VCaP (cell line): Measurements from ENCODE around the gene ANO3.

Source experiments
- H3K27ac ChIP-seq: fragments of 450-650 bp; 2 replicates; pipeline ENCODE4 v1.5.1; 2017
- TF ChIP-seq, protein P1 (sequence below): fragments of 450-650 bp; conservative IDR thresholded peaks from 2 replicates; pipeline ENCODE4 v1.5.1; 2017; ENCODE audit warnings: mild to moderate bottlenecking, moderate library complexity

ANO3 gene

DNA sequence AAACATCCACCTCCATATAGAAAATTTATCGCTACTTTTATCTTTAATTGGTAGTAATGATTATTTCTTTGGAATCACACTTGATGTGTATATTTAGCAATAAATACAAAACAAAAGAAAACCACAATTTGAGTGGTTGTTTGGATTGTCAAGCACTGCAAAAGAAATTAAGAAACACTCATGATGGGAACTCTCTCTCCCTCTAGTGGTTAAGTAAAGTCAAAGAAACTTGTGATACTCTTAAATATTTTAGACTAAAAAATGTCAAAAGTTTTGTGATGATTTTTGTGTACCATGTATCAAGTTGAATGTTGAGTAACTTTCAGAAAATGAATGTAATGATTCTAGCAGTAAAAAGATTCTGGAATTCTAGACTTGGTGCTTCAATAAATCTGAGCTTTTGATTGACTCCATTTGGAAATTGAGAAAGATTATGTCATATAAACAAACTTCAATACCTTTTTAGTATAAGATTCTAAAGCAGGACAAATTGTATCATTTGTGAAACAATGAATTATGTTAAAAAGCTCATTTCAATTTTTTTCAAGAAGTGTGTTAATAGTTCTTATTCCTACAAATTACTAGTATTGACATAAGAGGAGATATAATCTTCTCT is 219.4 kb downstream of the ANO3 start:
- TF ChIP-seq, protein P1, sequence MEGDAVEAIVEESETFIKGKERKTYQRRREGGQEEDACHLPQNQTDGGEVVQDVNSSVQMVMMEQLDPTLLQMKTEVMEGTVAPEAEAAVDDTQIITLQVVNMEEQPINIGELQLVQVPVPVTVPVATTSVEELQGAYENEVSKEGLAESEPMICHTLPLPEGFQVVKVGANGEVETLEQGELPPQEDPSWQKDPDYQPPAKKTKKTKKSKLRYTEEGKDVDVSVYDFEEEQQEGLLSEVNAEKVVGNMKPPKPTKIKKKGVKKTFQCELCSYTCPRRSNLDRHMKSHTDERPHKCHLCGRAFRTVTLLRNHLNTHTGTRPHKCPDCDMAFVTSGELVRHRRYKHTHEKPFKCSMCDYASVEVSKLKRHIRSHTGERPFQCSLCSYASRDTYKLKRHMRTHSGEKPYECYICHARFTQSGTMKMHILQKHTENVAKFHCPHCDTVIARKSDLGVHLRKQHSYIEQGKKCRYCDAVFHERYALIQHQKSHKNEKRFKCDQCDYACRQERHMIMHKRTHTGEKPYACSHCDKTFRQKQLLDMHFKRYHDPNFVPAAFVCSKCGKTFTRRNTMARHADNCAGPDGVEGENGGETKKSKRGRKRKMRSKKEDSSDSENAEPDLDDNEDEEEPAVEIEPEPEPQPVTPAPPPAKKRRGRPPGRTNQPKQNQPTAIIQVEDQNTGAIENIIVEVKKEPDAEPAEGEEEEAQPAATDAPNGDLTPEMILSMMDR: peak; percentile 78

GRCh38 chr11:26553182-26553581 is 221.3 kb downstream of the ANO3 start:
- H3K27ac ChIP-seq: no peak overlapping the region
- TF ChIP-seq, protein P1: no peak

More for the DNA sequence above, 219.4 kb downstream of the ANO3 start:
- H3K27ac ChIP-seq: no peak overlapping the region

GRCh38 chr11:26554455-26554854 is 222.5 kb downstream of the ANO3 start:
- TF ChIP-seq, protein P1: no peak
- H3K27ac ChIP-seq: no peak overlapping the region

DNA sequence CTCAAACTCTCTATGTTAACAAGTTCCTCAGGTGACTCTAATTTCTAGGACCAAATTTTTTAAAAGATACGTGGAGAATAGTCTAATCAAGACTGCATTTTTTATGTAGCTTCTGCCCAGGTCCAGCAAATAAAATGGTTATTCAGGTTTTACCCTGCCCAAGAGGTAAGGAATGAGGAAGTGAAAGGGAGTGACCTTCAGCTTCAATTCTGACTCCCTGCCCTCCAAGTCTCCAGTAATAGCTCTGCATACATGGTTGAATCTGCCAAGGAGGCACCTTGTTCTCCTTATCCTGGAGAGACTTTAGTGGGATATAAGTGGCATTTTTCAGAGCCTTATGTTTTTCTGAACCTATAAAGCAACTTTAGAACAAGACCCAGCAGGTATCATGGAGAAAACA is 224.7 kb downstream of the ANO3 start:
- TF ChIP-seq, protein P1: no peak
- no peak overlapping the region for H3K27ac ChIP-seq

- TF ChIP-seq, protein P1: no peak
- H3K27ac ChIP-seq: no peak overlapping the region
These were observed 225.7 kb downstream of the ANO3 start for GRCh38 chr11:26557666-26558065.

DNA sequence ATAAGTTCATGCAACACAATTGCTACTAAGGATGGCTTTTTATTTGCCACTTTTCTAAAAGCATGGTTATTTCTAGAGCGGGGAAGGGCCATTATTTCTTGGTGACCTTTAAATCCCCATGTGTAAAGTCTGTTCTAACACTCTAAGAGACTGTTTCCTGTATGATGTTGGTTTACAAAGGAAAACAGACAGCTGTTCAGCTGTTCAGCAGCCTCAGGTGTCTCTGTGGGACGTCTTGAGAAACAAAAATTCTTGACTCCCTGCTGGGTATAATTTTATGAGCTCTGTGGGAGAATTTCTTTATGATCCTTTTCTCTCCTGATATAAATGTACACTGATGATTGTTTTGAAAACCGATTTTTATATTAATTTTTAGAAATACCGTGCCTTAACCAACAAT is 226.3 kb downstream of the ANO3 start:
- H3K27ac ChIP-seq: no peak overlapping the region
- TF ChIP-seq, protein P1: no peak

DNA sequence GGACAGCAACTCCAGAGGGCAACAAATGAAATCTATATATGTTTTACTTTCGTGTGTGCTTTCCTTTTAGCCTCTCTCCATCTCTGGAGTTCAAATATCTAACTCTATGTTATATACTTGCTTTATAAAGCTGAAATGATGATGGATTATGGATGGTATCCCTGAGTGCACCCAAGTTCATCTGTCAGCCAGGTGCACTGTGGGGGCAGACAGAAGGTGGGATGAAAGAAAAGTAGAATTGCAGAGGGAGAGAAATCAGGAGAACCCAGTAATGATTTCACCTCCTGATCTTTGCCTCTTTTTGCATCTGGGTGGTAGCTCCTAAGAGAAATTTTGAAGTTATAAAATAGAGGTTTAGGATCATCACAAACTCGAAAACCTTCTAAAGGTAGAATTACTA is 237.7 kb downstream of the ANO3 start:
- no peak overlapping the region for H3K27ac ChIP-seq
- TF ChIP-seq, protein P1: no peak
